ENCODE measurements around the gene RPUSD2. TPM values are rescaled to one million over a fixed set of nuclear protein-coding genes. Genes with fewer than 3 reads are reported as not detected.

The RPUSD2 gene
- 11.0 and 13.4 TPM in 2 replicates for total RNA-seq

GRCh38 chr15:40569129-40569953 lies at the start of gene RPUSD2:
RPUSD2 (plus strand) TSS chr15:40569299; CDS start chr15:40569338, 39 bp downstream.

GRCh38 chr15:40564591-40565332 lies 4.3 kb upstream of the RPUSD2 start, which contains the start of gene CCDC32:
CCDC32 (minus strand) TSS chr15:40565042; CDS start chr15:40563015, 2,027 bp downstream.

GRCh38 chr15:40593588-40594428 lies 24.7 kb downstream of the RPUSD2 start, which contains the start of gene KNL1:
KNL1 (plus strand) TSS chr15:40594249; CDS start chr15:40602932, 8,683 bp downstream.

Other genes with a start within 250 kb of the RPUSD2 start
- 7.3 and 10.4 TPM in 2 replicates for gene INAFM2, start 245.6 kb upstream of the RPUSD2 start, total RNA-seq
- gene CCDC9B, start 228.4 kb upstream of the RPUSD2 start, total RNA-seq: 13.8 and 19.0 TPM in 2 replicates
- not detected in 2 replicates for gene PHGR1, start 218.3 kb upstream of the RPUSD2 start, total RNA-seq
- under 0.01 and 0.09 TPM in 2 replicates for gene DISP2, start 211.1 kb upstream of the RPUSD2 start, total RNA-seq
- gene KNSTRN, start 186.6 kb upstream of the RPUSD2 start, total RNA-seq: 11.0 and 11.1 TPM in 2 replicates
- gene IVD, start 163.5 kb upstream of the RPUSD2 start, total RNA-seq: 40.1 and 44.2 TPM in 2 replicates
- gene BAHD1, start 128.3 kb upstream of the RPUSD2 start, total RNA-seq: 3.6 and 4.0 TPM in 2 replicates
- gene CHST14, start 98.3 kb upstream of the RPUSD2 start, total RNA-seq: 5.7 and 7.9 TPM in 2 replicates
- gene CCDC32, start 4.3 kb upstream of the RPUSD2 start, total RNA-seq: 10.1 and 15.8 TPM in 2 replicates
- 1.3 and 1.7 TPM in 2 replicates for gene KNL1, start 24.9 kb downstream of the RPUSD2 start, total RNA-seq
- 1.4 and 1.6 TPM in 2 replicates for gene RAD51, start 125.9 kb downstream of the RPUSD2 start, total RNA-seq
- gene RMDN3, start 186.0 kb downstream of the RPUSD2 start, total RNA-seq: 14.5 and 20.2 TPM in 2 replicates
- gene GCHFR, start 194.8 kb downstream of the RPUSD2 start, total RNA-seq: 3.2 and 5.0 TPM in 2 replicates
- not detected in 2 replicates for gene C15orf62, start 200.7 kb downstream of the RPUSD2 start, total RNA-seq
- gene ZFYVE19, start 237.8 kb downstream of the RPUSD2 start, total RNA-seq: 17.0 and 20.1 TPM in 2 replicates
- 13.8 and 14.1 TPM in 2 replicates for gene DNAJC17, start 238.2 kb downstream of the RPUSD2 start, total RNA-seq